Femur (tissue), 1 donor: Measurements from ENCODE around the gene AK1.
"Not testable (repeated sequence)": the region's sequence is repeated elsewhere in the genome, so short reads cannot be mapped to it uniquely, and the experiment has no call there.

Experiments used
- DNase-seq: peaks from one replicate; pipeline ENCODE4 v3.0.0-alpha.2; 2017

Gene AK1

GRCh38 chr9:127883959-127884358 lies 6.5 kb upstream of the AK1 start:
- peak; percentile 23 for DNase-seq

- DNase-seq = not testable (repeated sequence)
Observed at GRCh38 chr9:127881715-127882114, 4.2 kb upstream of the AK1 start.

- no peak for DNase-seq
Observed at GRCh38 chr9:127880143-127880542, 2.7 kb upstream of the AK1 start.

GRCh38 chr9:127878652-127879390 lies 1.3 kb upstream of the AK1 start:
- no peak for DNase-seq

DNA sequence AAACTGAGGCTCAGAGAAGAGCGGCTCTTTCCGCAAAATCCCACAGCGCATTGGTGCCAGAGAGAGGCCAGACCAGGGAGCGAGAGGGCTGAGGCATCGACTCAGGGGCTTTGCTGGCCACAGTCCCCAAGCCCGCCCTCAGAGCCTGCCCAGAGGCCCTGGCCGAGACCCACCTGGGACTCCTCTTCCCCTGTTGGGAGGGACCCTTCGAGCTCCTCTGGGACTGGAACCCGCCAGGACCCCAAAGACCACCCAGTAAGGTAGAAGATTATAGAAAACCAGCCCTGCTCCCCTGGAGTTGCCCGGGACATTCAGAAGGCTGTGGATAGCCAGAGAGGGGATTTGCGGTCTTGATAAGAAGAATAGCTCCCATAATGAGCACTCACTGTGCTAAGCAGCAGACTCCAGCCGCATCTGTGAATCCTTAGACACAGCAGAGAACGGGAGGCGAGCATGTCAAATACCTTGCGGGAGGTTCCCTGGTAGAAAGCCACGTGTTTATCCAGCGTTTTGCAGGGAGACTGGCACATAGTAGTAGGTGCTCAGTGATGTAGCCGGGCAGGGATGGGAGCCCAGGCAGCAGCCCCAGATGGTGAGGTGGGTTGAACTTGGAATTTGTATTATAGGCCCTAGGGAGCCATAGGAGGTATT lies 651 bp upstream of the AK1 start:
- no peak for DNase-seq

- no peak for DNase-seq
Observed at GRCh38 chr9:127876764-127877562, 512 bp downstream of the AK1 start.

DNA sequence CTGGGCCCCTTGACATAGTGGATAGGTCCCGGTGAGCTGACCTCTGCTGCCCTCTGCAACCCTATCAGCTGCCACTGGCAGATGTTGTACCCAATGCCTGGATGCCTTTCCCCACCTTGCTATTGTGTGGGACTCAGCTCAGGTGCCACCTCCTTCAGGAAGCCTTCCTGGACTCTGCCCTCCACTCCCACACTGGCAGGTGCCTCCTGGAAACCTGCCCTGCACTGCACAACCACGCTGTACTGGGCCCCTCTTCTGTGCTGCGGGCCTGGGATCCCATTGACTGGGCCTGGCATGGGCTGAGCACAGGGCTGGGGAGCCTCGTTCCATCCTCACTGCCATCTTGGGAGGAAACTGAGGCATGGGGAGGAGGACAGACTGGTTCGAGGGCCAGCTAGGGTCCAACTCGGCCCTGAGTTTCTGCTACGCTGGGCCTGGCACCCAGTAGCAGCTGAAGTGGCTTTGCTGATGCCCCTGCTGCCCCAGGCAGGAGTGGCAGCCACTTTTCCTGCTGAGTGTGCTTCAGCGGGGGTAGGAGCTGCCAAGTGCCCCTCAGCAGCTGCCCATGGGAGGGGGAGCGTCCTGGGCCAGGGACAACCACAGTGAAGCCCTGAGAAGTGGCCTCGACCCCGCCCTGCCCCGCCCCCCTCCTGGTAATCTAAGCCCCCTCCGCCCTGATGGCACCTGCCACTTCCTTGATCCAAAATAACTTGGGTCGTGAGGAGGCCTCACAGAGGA lies 1.3 kb downstream of the AK1 start:
- DNase-seq = peak; percentile 70

- DNase-seq = peak; percentile 64
Observed at GRCh38 chr9:127875306-127875966, 2.0 kb downstream of the AK1 start.

GRCh38 chr9:127874301-127875221 lies 2.9 kb downstream of the AK1 start:
- DNase-seq = no peak

- DNase-seq = peak; percentile 86
Observed at GRCh38 chr9:127873886-127874285, 3.6 kb downstream of the AK1 start.

- peak; percentile 79 for DNase-seq
Observed at GRCh38 chr9:127873223-127873691, 4.2 kb downstream of the AK1 start.

DNA sequence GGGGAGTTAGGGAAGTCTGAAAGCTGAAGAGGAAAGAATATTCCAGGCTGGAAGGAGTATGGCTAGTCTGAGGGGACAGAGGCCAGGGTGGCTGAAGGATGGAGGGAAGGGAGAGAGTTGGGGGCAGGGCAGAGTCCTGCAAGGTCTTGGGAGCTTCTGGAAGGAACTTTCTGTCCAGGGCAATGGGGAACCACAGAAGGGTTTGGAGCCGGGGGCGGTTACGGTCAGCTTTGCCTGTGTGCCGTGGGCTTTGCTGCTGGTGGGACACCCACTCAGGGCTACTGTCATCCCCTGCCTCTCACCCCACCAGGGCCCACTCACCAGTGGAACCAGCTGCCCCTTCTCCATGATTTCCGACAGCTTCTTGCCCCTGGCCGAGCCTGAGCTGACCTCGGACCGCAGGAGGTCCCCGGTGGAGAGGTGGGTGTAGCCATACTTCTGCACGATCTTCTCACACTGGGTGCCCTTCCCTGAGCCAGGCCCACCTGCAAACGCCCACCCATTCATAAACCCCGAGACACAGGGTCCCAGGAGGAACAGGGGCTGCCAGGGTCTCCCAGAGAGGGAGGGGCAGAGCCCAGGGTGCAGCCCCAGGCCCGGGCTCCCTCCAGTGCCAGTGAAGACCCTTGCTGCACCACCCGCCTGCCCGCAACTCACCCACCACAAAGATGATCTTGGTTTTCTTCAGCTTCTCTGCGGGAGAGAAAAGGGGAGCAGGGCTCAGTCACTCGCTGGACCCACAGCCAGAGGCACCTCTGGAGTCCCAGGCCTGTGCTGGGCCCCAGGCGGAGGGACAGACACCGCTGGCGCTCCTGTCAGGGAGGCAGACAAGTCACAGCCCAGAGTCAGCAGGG lies 4.9 kb downstream of the AK1 start:
- DNase-seq = no peak

- DNase-seq = no peak
Observed at GRCh38 chr9:127871531-127871930, 5.9 kb downstream of the AK1 start.

GRCh38 chr9:127870887-127871286 lies 6.6 kb downstream of the AK1 start:
- no peak for DNase-seq

DNA sequence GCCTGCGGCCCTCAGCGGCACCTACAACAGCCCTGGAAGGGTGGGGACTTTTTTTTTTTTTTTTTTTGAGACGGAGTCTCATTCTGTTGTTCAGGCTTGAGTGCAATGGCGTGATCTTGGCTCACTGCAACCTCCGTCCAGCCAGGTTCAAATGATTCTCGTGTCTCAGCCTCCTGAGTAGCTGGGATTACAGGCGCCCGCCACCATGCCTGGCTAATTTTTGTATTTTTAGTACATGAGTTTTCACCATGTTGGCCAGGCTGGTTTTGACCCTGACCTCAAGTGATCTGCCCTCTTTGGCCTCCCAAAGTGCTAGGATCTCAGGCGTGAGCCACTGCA lies 7.4 kb downstream of the AK1 start:
- DNase-seq = not testable (repeated sequence)

GRCh38 chr9:127869310-127870152 lies 7.9 kb downstream of the AK1 start:
- DNase-seq = peak; percentile 91

GRCh38 chr9:127868278-127868902 lies 9.1 kb downstream of the AK1 start:
- no peak for DNase-seq

DNA sequence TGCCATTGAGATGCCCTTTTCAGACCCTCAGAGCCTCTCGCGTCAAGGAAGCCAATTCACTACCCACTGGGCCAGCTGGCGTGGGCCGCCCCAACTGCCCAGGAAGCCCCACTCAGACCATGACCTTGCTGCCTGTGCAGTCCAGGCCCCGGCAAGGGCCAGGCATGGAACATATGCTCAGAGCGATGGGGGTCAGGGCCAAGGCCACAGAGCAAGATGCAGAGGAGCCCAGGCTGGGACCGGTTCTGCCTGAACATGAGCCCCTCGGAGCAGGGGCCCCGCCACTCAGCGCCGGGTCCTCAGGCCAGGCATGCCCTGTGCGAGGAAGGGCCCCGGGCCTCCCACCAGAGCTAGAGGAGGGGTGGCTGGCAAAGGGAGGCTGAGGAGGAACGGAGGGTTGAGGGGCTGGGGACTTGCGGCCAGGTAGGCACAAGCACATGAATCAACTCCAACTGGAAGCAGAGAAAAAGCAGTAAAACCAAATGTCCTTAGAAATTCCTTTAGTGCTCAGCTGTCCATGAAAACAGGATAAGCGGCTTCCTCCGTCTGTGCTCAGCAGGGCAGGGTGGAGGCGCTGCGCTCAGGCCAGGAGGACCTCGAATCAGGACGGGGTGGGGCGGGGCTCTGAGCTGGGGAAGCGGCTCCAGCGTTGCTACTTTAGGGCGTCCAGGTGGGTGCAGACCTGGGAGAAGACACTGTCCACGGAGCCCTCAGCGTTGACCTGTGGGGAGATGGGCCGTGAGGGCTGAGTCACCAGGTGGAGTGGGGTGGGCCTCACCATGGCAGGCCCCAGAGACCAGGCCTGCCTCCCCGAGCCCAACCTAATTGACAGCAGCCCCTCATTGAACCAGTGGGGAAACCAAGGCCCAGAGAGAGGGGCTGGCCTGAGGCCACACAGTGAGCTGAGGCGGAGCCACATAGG lies 9.9 kb downstream of the AK1 start:
- no peak for DNase-seq
